Measurements from ENCODE around the gene ZNF691.

The ZNF691 gene

DNA sequence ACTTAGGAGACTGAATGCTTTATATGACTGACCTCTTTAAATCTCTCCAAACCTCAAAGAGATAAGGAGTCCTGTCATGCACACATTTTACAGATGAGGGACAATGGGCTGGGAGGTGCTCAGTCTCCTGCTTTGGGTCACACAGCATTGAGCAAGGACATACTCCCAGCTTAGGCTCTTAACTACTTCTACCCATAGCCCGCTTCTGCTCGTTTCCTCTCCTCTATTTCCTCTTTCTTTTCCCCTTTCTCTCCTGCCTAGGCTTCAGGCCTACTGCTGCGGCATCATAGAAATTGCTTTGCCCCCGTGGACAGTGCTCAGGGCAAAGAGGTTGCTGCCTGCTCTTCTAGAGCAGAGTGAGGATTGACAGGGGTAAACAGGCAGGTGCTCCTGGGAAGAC is 12.4 kb upstream of the ZNF691 start (continued):
- TF ChIP-seq, protein P1, sequence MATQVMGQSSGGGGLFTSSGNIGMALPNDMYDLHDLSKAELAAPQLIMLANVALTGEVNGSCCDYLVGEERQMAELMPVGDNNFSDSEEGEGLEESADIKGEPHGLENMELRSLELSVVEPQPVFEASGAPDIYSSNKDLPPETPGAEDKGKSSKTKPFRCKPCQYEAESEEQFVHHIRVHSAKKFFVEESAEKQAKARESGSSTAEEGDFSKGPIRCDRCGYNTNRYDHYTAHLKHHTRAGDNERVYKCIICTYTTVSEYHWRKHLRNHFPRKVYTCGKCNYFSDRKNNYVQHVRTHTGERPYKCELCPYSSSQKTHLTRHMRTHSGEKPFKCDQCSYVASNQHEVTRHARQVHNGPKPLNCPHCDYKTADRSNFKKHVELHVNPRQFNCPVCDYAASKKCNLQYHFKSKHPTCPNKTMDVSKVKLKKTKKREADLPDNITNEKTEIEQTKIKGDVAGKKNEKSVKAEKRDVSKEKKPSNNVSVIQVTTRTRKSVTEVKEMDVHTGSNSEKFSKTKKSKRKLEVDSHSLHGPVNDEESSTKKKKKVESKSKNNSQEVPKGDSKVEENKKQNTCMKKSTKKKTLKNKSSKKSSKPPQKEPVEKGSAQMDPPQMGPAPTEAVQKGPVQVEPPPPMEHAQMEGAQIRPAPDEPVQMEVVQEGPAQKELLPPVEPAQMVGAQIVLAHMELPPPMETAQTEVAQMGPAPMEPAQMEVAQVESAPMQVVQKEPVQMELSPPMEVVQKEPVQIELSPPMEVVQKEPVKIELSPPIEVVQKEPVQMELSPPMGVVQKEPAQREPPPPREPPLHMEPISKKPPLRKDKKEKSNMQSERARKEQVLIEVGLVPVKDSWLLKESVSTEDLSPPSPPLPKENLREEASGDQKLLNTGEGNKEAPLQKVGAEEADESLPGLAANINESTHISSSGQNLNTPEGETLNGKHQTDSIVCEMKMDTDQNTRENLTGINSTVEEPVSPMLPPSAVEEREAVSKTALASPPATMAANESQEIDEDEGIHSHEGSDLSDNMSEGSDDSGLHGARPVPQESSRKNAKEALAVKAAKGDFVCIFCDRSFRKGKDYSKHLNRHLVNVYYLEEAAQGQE (tag by site-specific recombination; IDR thresholded peaks at IDR 0.05): no peak
- TF ChIP-seq HOXD13 (CRISPR knock-in tag; IDR thresholded peaks at IDR 0.05; ENCODE audit: borderline replicate concordance) (no peak), ZNF350 (tag by site-specific recombination; IDR thresholded peaks at IDR 0.05) (no peak), ZNF558 (tag by site-specific recombination; IDR thresholded peaks at IDR 0.05) (no peak), ZNF138 (tag by site-specific recombination; IDR thresholded peaks at IDR 0.05; ENCODE audit: borderline replicate concordance) (no peak), SALL2 (tag by site-specific recombination; IDR thresholded peaks at IDR 0.05; ENCODE audit: borderline replicate concordance) (no peak), ZNF626 (tag by site-specific recombination; IDR thresholded peaks at IDR 0.05) (no peak)
- TF ChIP-seq, protein P2, sequence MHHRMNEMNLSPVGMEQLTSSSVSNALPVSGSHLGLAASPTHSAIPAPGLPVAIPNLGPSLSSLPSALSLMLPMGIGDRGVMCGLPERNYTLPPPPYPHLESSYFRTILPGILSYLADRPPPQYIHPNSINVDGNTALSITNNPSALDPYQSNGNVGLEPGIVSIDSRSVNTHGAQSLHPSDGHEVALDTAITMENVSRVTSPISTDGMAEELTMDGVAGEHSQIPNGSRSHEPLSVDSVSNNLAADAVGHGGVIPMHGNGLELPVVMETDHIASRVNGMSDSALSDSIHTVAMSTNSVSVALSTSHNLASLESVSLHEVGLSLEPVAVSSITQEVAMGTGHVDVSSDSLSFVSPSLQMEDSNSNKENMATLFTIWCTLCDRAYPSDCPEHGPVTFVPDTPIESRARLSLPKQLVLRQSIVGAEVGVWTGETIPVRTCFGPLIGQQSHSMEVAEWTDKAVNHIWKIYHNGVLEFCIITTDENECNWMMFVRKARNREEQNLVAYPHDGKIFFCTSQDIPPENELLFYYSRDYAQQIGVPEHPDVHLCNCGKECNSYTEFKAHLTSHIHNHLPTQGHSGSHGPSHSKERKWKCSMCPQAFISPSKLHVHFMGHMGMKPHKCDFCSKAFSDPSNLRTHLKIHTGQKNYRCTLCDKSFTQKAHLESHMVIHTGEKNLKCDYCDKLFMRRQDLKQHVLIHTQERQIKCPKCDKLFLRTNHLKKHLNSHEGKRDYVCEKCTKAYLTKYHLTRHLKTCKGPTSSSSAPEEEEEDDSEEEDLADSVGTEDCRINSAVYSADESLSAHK (tag by site-specific recombination; IDR thresholded peaks at IDR 0.05): no peak
- TF ChIP-seq, protein P3, sequence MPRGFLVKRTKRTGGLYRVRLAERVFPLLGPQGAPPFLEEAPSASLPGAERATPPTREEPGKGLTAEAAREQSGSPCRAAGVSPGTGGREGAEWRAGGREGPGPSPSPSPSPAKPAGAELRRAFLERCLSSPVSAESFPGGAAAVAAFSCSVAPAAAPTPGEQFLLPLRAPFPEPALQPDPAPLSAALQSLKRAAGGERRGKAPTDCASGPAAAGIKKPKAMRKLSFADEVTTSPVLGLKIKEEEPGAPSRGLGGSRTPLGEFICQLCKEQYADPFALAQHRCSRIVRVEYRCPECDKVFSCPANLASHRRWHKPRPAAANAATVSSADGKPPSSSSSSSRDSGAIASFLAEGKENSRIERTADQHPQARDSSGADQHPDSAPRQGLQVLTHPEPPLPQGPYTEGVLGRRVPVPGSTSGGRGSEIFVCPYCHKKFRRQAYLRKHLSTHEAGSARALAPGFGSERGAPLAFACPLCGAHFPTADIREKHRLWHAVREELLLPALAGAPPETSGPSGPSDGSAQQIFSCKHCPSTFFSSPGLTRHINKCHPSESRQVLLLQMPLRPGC (tag by site-specific recombination; IDR thresholded peaks at IDR 0.05): no peak

DNA sequence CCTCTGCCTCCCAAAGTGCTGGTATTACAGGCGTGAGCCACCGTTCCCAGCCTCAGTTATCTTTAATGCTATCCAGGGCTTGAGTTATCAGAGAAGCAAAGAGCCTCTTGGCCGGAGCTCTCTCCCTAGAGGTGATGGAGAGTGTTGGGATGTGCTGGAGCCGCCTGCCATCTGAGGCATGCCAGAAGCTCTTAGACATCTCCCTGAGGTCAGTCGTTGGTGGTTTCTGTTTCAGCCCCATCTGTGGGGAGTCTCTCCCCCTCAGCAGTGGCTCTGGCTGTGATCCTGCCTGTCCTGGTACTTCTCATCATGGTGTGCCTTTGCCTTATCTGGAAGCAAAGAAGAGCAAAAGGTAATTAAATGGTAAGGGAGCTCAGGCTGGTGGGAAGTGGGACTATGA is 11.6 kb upstream of the ZNF691 start:
- POLR2A ChIA-PET: interaction anchor here (5.6 kb wide), 1 partner anchor 12 kb away, joined by 25 read pairs; the partner anchor contains the start of gene ZNF691
- H3K4me1 ChIP-seq (ENCODE audit: control insufficient read depth, insufficient read depth, low read length): peaks cover 3% of the 10 kb centered on the region
- H3K4me3 ChIP-seq (ENCODE audit: low read depth, low read length): no peak overlapping the region
- no peak overlapping the region for H3K27ac ChIP-seq (ENCODE audit: extremely low read depth, low read depth, low read length)
- TF ChIP-seq, protein P4, sequence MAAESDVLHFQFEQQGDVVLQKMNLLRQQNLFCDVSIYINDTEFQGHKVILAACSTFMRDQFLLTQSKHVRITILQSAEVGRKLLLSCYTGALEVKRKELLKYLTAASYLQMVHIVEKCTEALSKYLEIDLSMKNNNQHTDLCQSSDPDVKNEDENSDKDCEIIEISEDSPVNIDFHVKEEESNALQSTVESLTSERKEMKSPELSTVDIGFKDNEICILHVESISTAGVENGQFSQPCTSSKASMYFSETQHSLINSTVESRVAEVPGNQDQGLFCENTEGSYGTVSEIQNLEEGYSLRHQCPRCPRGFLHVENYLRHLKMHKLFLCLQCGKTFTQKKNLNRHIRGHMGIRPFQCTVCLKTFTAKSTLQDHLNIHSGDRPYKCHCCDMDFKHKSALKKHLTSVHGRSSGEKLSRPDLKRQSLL (tag by site-specific recombination; IDR thresholded peaks at IDR 0.05): peak; percentile 70
- 0 out of 2 replicates have a peak, but pooled peaks have one; percentile 22 for TF ChIP-seq ZIC2 (tag by site-specific recombination; IDR thresholded peaks at IDR 0.05)
- no peak for TF ChIP-seq GFI1B (tag by site-specific recombination; IDR thresholded peaks at IDR 0.05)
- CTCF ChIA-PET: interaction anchor here (0.6 to 1.0 kb wide), 3 partner anchors 12 to 447 kb away, joined by 3 to 6 read pairs (median 3); partner anchors contain the start of gene ZNF691
- H3K9me3 ChIP-seq (ENCODE audit: control insufficient read depth, insufficient read depth, low read depth, low read length): no peaks in the 10 kb centered on the region
- no peaks in the 10 kb centered on the region for H3K36me3 ChIP-seq (ENCODE audit: control insufficient read depth in 2 of 2, insufficient read depth in 1 of 2, low read length in 2 of 2)

DNA sequence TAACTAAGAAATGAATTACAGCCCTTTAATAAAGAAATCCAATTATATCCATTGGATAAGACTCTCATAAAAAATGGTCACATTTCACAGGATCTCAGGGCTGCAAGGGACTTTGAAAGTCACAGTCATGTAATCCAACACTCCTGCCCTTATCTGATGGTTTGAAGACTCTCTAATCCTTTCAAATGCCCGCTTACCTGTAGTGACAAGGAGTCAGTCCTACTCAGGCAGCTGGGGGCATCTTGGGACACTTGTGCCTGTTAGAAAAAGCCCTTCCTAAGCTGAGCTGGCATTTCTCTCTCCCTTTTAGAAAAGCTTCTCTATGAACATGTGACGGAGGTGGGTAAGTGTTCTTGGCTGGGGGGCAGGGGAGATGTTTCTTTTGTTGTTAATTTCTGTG is 11.0 kb upstream of the ZNF691 start:
- no peak overlapping the region for H3K4me3 ChIP-seq (ENCODE audit: low read depth, low read length)
- ChIA-PET CTCF (interaction anchor here (0.8 to 1.0 kb wide), 2 partner anchors 11 to 58 kb away, joined by 3 to 6 read pairs; partner anchors contain the start of gene ZNF691), POLR2A (interaction anchor here (5.6 kb wide), 1 partner anchor 11 kb away, joined by 25 read pairs; the partner anchor contains the start of gene ZNF691)
- no peaks in the 10 kb centered on the region for H3K36me3 ChIP-seq (ENCODE audit: control insufficient read depth in 2 of 2, insufficient read depth in 1 of 2, low read length in 2 of 2)
- H3K4me1 ChIP-seq (ENCODE audit: control insufficient read depth, insufficient read depth, low read length): peaks cover 3% of the 10 kb centered on the region
- H3K27ac ChIP-seq (ENCODE audit: extremely low read depth, low read depth, low read length): no peak overlapping the region
- no peaks in the 10 kb centered on the region for H3K9me3 ChIP-seq (ENCODE audit: control insufficient read depth, insufficient read depth, low read depth, low read length)
- TF ChIP-seq ZNF792 (tag by site-specific recombination; IDR thresholded peaks at IDR 0.05) (no peak), ZNF354C (tag by site-specific recombination; IDR thresholded peaks at IDR 0.05; ENCODE audit: borderline replicate concordance, low read depth) (no peak), ZBTB1 (tag by site-specific recombination; IDR thresholded peaks at IDR 0.05) (no peak), ZXDB (tag by site-specific recombination; IDR thresholded peaks at IDR 0.05) (no peak), GLIS2 (tag by site-specific recombination; IDR thresholded peaks at IDR 0.05) (no peak), KLF1 (tag by site-specific recombination; IDR thresholded peaks at IDR 0.05) (no peak), HOXD13 (CRISPR knock-in tag; IDR thresholded peaks at IDR 0.05; ENCODE audit: borderline replicate concordance) (no peak)
- TF ChIP-seq, protein P5, sequence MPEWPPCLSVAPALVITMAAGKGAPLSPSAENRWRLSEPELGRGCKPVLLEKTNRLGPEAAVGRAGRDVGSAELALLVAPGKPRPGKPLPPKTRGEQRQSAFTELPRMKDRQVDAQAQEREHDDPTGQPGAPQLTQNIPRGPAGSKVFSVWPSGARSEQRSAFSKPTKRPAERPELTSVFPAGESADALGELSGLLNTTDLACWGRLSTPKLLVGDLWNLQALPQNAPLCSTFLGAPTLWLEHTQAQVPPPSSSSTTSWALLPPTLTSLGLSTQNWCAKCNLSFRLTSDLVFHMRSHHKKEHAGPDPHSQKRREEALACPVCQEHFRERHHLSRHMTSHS (tag by site-specific recombination; IDR thresholded peaks at IDR 0.05): no peak
- TF ChIP-seq, protein P6, sequence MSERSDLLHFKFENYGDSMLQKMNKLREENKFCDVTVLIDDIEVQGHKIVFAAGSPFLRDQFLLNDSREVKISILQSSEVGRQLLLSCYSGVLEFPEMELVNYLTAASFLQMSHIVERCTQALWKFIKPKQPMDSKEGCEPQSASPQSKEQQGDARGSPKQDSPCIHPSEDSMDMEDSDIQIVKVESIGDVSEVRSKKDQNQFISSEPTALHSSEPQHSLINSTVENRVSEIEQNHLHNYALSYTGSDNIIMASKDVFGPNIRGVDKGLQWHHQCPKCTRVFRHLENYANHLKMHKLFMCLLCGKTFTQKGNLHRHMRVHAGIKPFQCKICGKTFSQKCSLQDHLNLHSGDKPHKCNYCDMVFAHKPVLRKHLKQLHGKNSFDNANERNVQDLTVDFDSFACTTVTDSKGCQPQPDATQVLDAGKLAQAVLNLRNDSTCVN (tag by site-specific recombination; optimal IDR thresholded peaks at IDR 0.05): no peak
